Activated T-cell treated with anti-CD3 and anti-CD28 coated beads, Interleukin-2, amount 50 U/mL, for 72 hours (primary cell): ENCODE data around the gene KLHL36. TPM values are rescaled to one million over a fixed set of nuclear protein-coding genes. Genes with fewer than 3 reads are reported as not detected.

ENCODE experiments used
- ATAC-seq, 2 donors: fragments of 150-1000 bp; cut with Tn5 transposase; replicated peaks in 1 of 2; 2 replicates each; pipeline ENCODE4 v1.10.0; 2021; ENCODE audit warnings: moderate library complexity in 2 of 2, mild to moderate bottlenecking in 1 of 2
- DNase-seq, 2 donors: peaks; one replicate each; pipeline ENCODE4 v3.0.0; 2021 to 2022; ENCODE audit warnings: mixed read lengths in 1 of 2
- H3K27ac Mint-ChIP-seq: one replicate; pipeline ENCODE4 v1.8.0; 2022; ENCODE audit warnings: mild to moderate bottlenecking, moderate library complexity, mixed read lengths
- H3K27me3 Mint-ChIP-seq: one replicate; pipeline ENCODE4 v1.8.0; 2022; ENCODE audit warnings: low read depth, mixed read lengths
- H3K36me3 Mint-ChIP-seq, 2 donors: one replicate each; pipeline ENCODE4 v1.8.0; 2022; ENCODE audit warnings: mixed read lengths in 2 of 2, mild to moderate bottlenecking in 1 of 2; ENCODE audit not compliant: insufficient read depth in 2 of 2
- H3K4me1 Mint-ChIP-seq: one replicate; pipeline ENCODE4 v1.8.0; 2022; ENCODE audit warnings: low read depth, mixed read lengths
- H3K4me3 Mint-ChIP-seq, 2 donors: one replicate each; pipeline ENCODE4 v1.8.0; 2022; ENCODE audit warnings: mild to moderate bottlenecking in 2 of 2, mixed read lengths in 2 of 2, moderate library complexity in 2 of 2
- H3K9me3 Mint-ChIP-seq, 2 donors: one replicate each; pipeline ENCODE4 v1.8.0; 2022; ENCODE audit warnings: mixed read lengths in 2 of 2
- total RNA-seq, 2 donors: library from RNA; stranded (reverse); gene quantifications; one replicate each; pipeline ENCODE4 v1.2.3, GENCODE V29; 2022

KLHL36 gene
- total RNA-seq, 2 donors from 2014 or later, result 64.2 to 69.5 TPM

GRCh38 chr16:84638231-84638806, 10.0 kb upstream of the KLHL36 start:
- no peak for ATAC-seq
- Mint-ChIP-seq H3K4me1 (peaks cover 48% of the 10 kb centered on the region), H3K36me3 (peaks cover 3 to 11% of the 10 kb centered on the region in 2 donors), H3K27ac (no peak overlapping the region), H3K27me3 (no peaks in the 10 kb centered on the region), H3K9me3 (peaks cover 3 to 7% of the 10 kb centered on the region in 2 donors), H3K4me3 (no peak overlapping the region)
- no peak for DNase-seq

GRCh38 chr16:84640145-84640544, 8.2 kb upstream of the KLHL36 start:
- Mint-ChIP-seq H3K4me3 (no peak overlapping the region), H3K27me3 (no peaks in the 10 kb centered on the region), H3K27ac (no peak overlapping the region), H3K9me3 (peaks cover 3 to 7% of the 10 kb centered on the region in 2 donors), H3K4me1 (peaks cover 48% of the 10 kb centered on the region), H3K36me3 (peaks cover 3 to 11% of the 10 kb centered on the region in 2 donors)
- ATAC-seq, result no peak
- DNase-seq, result no peak

- Mint-ChIP-seq H3K36me3 (peaks cover 3 to 11% of the 10 kb centered on the region in 2 donors), H3K4me1 (peaks cover 48% of the 10 kb centered on the region), H3K9me3 (peaks cover 3 to 7% of the 10 kb centered on the region in 2 donors), H3K4me3 (peak overlapping the region; percentile 75 to 77), H3K27ac (peak overlapping the region; percentile 75), H3K27me3 (peaks cover 6% of the 10 kb centered on the region)
- ATAC-seq (no peak), DNase-seq (no peak)
Measured at GRCh38 chr16:84641643-84642358, 6.5 kb upstream of the KLHL36 start.

- ATAC-seq (no peak), DNase-seq (no peak)
- H3K27me3 Mint-ChIP-seq, result peaks cover 6% of the 10 kb centered on the region
- H3K27ac Mint-ChIP-seq, result no peak overlapping the region
- peaks cover 3 to 7% of the 10 kb centered on the region in 2 donors for H3K9me3 Mint-ChIP-seq
- peaks cover 45% of the 10 kb centered on the region for H3K4me1 Mint-ChIP-seq
- no peak overlapping the region for H3K4me3 Mint-ChIP-seq
- peaks cover 6 to 11% of the 10 kb centered on the region in 2 donors for H3K36me3 Mint-ChIP-seq
Measured at GRCh38 chr16:84643180-84643583, 5.1 kb upstream of the KLHL36 start.

- Mint-ChIP-seq H3K4me3 (no peak overlapping the region), H3K4me1 (peaks cover 40% of the 10 kb centered on the region), H3K36me3 (peaks cover 6 to 9% of the 10 kb centered on the region in 2 donors), H3K27me3 (peaks cover 6% of the 10 kb centered on the region), H3K27ac (no peak overlapping the region), H3K9me3 (peaks cover 3 to 7% of the 10 kb centered on the region in 2 donors)
- DNase-seq (no peak), ATAC-seq (no peak)
Measured at GRCh38 chr16:84643674-84644073, 4.6 kb upstream of the KLHL36 start.

- H3K9me3 Mint-ChIP-seq, result no peaks in the 10 kb centered on the region
- peaks cover 6% of the 10 kb centered on the region for H3K27me3 Mint-ChIP-seq
- DNase-seq, result peak; percentile 53 to 57
- H3K27ac Mint-ChIP-seq, result peak overlapping the region; percentile 23
- peak overlapping the region; percentile 86 to 90 for H3K4me3 Mint-ChIP-seq
- peaks cover 41% of the 10 kb centered on the region for H3K4me1 Mint-ChIP-seq
- peaks cover 9 to 10% of the 10 kb centered on the region in 2 donors for H3K36me3 Mint-ChIP-seq
- peak; percentile 68 to 72 for ATAC-seq
Measured at GRCh38 chr16:84648595-84649510, 542 bp downstream of the KLHL36 start.

GRCh38 chr16:84649511-84649861, 1.2 kb downstream of the KLHL36 start:
- no peaks in the 10 kb centered on the region for H3K9me3 Mint-ChIP-seq
- H3K4me1 Mint-ChIP-seq, result peaks cover 41% of the 10 kb centered on the region
- peaks cover 9 to 10% of the 10 kb centered on the region in 2 donors for H3K36me3 Mint-ChIP-seq
- peaks cover 6% of the 10 kb centered on the region for H3K27me3 Mint-ChIP-seq
- H3K27ac Mint-ChIP-seq, result peak overlapping the region; percentile 23
- no peak for ATAC-seq
- no peak for DNase-seq
- peak overlapping the region; percentile 86 to 90 for H3K4me3 Mint-ChIP-seq

GRCh38 chr16:84650062-84650991, 2.0 kb downstream of the KLHL36 start:
- H3K9me3 Mint-ChIP-seq, result no peaks in the 10 kb centered on the region
- H3K27me3 Mint-ChIP-seq, result peaks cover 6% of the 10 kb centered on the region
- peaks cover 9 to 10% of the 10 kb centered on the region in 2 donors for H3K36me3 Mint-ChIP-seq
- DNase-seq, result no peak
- ATAC-seq, result no peak
- H3K27ac Mint-ChIP-seq, result peak overlapping the region; percentile 75
- peak overlapping the region; percentile 66 to 86 for H3K4me3 Mint-ChIP-seq
- peaks cover 42% of the 10 kb centered on the region for H3K4me1 Mint-ChIP-seq

- H3K36me3 Mint-ChIP-seq, result peaks cover 9 to 15% of the 10 kb centered on the region in 2 donors
- no peaks in the 10 kb centered on the region for H3K27me3 Mint-ChIP-seq
- peak in 1 of 2 donors; percentile 21 for DNase-seq
- H3K4me1 Mint-ChIP-seq, result peaks cover 59% of the 10 kb centered on the region
- H3K9me3 Mint-ChIP-seq, result no peaks in the 10 kb centered on the region
- ATAC-seq, result no peak
- peak overlapping the region; percentile 43 for H3K27ac Mint-ChIP-seq
- peak overlapping the region in 1 of 2 donors; percentile 5 for H3K4me3 Mint-ChIP-seq
Measured at GRCh38 chr16:84652566-84652965, 4.3 kb downstream of the KLHL36 start.

- Mint-ChIP-seq H3K4me1 (peaks cover 61% of the 10 kb centered on the region), H3K36me3 (peaks cover 7 to 20% of the 10 kb centered on the region in 2 donors)
Measured at GRCh38 chr16:84654238-84654637, 5.9 kb downstream of the KLHL36 start.

GRCh38 chr16:84654998-84655397, 6.7 kb downstream of the KLHL36 start:
- H3K27me3 Mint-ChIP-seq, result no peaks in the 10 kb centered on the region

More at GRCh38 chr16:84654238-84654637, 5.9 kb downstream of the KLHL36 start:
- Mint-ChIP-seq H3K9me3 (no peaks in the 10 kb centered on the region), H3K4me3 (no peak overlapping the region), H3K27me3 (no peaks in the 10 kb centered on the region), H3K27ac (peak overlapping the region; percentile 41)
- ATAC-seq (no peak), DNase-seq (no peak)

GRCh38 chr16:84656649-84657048, 8.3 kb downstream of the KLHL36 start:
- H3K4me3 Mint-ChIP-seq, result no peak overlapping the region
- ATAC-seq, result no peak
- peaks cover 1 to 14% of the 10 kb centered on the region in 2 donors for H3K36me3 Mint-ChIP-seq
- H3K4me1 Mint-ChIP-seq, result peaks cover 46% of the 10 kb centered on the region
- peak overlapping the region; percentile 73 for H3K27ac Mint-ChIP-seq
- no peaks in the 10 kb centered on the region for H3K9me3 Mint-ChIP-seq
- no peak for DNase-seq
- H3K27me3 Mint-ChIP-seq, result no peaks in the 10 kb centered on the region

More at GRCh38 chr16:84654998-84655397, 6.7 kb downstream of the KLHL36 start:
- Mint-ChIP-seq H3K36me3 (peaks cover 7 to 20% of the 10 kb centered on the region in 2 donors), H3K27ac (peak overlapping the region; percentile 25), H3K9me3 (no peaks in the 10 kb centered on the region), H3K4me3 (no peak overlapping the region), H3K4me1 (peaks cover 62% of the 10 kb centered on the region)
- no peak for DNase-seq
- no peak for ATAC-seq
